Measurements from ENCODE around the gene DNAJC11.
"Not testable (repeated sequence)": the region's sequence is repeated elsewhere in the genome, so short reads cannot be mapped to it uniquely, and the experiment has no call there.

DNAJC11 gene

DNA sequence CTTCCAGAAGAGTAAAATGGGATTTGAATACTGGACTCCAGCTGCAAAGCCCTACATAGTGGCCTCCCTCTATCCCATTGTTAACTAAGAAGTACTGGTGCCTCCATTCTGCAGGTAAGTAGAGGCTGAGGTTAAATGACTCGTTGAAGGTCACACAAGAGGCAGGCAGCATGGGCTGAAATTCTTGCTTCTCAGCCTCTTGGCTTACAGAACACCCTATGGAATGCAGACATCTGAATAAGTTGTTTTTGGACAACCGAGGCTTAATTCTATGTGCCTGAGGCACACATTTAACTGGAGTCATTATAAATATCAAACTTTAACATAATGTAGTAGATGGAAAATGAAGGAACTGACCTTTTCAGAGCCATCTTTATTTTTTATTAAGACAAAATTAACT lies 5.7 kb downstream of the DNAJC11 start:
- no peak for DNase-seq

DNA sequence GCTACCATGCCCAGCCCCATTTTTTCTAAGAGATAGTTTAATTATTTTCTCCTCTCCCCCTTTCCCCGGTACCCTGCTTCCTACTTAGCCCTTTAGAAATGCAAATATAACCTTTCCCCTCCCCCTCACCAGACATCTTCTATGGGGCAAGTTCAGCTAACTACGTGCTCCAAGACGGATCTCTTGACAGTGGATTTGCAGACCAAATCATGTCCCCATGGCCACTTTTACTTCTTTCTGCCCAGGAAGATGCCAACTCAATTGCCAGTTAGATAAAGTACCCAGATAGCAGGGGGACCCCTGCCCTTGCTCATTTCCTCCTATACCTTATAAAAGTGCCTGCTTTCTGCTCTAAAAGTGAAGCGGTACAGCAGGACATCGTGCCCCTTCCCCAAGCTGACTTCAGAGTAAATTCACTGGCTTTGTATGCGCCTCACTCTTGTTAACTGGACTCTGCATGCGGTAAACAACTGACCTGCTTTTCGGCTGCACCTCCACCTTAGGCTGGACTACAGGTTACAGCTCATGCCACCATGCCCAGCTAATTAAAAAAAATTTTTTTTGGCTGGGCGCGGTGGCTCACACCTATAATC lies 7.4 kb downstream of the DNAJC11 start:
- DNase-seq, result no peak

DNA sequence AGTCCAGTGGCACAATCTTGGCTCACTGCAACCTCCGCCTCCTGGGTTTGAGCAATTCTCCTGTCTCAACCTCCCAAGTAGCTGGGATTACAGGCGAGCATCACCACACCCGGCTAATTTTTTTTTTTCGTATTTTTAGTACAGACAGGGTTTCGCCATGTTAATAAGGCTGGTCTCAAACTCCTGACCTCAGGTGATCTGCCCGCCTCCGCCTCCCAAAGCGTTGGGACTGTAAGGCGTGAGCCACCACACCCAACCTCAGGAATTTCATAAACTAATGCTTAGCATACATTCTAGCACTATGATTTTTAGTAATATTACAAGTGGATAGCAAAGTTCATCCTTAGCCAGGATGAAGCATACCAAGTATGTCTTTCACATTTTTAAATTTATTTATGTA lies 8.7 kb downstream of the DNAJC11 start:
- no peak for DNase-seq

DNA sequence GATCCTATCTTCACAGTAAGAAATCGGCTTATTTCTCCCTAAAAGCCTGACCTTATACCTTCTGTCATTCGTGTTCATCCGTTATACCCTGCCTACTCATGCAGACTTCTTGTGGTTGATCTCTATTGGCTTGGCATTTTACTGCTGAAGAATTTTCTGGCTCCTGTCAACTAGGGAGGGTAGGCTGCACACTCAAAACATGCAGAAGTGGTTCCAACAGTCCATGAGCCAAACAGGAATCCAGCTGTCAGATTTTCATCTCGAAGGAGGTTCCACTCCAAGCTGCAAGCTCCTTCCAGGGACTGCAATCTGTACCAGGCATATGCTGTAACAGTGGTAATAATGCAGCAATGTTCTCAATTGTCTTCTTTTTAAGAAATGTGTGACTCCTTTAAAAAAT lies 10.1 kb downstream of the DNAJC11 start:
- DNase-seq, result no peak

DNA sequence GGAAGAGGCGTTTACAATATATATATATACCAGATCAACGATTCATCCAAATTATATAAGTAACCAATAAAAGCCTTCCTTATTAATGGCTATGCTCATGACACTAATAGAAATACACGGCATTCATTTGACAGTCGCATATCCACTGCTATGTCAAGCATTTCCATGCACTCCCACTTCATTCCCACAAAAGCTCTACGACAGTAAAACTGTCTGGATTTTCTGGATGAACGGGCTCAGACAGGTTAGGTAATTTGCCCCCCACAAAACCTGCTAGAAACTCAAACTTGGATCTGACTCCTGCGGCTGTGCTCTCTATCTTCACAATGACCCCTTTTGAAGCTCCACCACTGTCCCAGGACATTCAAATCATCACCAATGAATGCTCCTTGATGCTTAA lies 11.4 kb downstream of the DNAJC11 start:
- no peak for DNase-seq

DNA sequence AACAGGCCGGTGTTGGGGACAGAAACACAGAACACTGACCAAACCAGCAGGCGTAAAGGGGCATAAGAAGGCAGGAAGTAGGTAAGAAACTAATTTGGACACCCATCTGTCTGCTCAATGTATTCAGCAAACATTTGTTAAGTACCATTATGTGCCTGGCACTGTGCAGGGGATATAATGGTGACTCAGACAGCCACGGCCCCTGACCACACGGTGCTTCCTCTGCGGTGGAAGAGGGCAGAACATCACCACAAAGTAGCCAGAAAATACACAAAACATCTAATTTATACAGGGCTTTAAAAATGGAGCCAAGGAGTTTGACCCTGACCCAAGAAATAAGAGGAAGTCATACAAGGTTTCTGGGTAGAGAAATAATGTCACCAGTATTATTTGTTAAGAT lies 12.9 kb downstream of the DNAJC11 start:
- no peak for DNase-seq

DNA sequence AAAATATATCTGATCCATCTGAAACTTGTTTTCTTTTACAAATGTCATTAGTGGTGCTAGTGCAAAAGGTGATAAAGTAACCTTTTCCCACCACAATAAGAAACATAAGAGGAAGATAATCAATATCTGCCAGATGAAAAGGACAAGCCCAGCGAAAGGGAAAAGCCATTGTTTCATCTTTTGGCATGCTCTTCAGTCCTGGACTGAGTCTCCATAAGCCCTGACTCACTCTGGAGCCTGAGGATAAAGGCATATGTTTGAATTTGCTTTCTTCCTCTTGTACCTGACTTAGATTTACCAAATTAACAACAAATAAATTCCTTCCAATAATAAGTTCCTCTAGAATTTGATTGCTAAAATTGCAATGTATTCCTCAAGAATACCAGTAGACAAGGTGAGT lies 13.6 kb downstream of the DNAJC11 start:
- no peak for DNase-seq

DNA sequence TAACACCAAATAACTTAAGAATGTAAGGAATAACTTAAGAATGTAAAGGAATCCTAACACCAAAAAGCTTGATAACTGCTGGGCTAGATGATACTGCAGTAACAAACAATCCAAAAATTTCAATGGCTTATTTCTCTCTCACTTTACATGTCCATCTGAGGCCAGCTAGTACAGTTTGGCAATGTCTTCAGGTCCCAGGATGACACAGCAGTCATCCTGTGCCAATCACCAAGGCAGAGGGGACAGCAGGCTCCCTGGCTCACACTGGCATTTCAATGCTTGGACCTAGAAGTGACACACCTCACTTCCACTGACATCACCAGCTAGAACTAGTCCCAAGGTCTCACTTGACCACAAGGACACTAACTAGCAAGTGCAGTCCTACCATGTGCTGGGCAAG lies 15.3 kb downstream of the DNAJC11 start:
- DNase-seq, result no peak

DNA sequence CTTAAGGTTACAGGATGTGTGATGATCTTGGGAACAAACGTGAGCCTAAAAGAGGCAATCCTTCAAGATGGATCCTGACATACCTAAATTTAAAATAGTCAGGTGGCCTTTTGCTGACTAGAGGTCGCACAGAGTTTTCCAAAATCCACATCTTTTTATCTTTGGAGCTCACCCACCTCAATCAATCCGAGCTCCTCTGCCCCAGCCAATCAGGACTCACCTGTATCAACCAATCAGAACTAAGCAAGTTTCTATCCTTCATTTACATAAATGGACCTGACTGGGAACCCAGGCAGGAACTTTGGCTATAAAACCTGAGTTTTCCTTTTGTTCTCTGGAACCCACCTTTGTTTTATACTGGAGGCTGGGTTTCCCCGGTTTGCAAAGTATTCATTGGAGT lies 16.2 kb downstream of the DNAJC11 start:
- no peak for DNase-seq

DNA sequence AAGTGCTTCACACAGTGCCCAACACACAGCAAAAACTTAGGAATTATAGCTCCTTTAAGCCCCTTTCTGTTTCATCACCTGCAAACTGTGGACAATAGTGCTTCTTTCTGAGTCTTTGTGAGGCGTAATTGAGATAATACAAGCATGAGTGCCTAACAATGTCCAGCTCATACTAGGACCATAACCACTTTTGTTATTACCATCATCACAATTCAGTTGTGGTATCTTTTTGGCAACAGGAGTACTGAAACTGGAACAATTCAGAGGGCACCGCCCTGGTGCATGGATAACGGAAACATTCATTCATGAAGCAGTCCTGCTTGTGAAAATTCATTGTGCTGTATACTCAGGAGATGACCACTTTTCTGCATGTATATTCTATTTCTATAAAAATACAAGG lies 18.2 kb downstream of the DNAJC11 start:
- DNase-seq, result no peak

DNA sequence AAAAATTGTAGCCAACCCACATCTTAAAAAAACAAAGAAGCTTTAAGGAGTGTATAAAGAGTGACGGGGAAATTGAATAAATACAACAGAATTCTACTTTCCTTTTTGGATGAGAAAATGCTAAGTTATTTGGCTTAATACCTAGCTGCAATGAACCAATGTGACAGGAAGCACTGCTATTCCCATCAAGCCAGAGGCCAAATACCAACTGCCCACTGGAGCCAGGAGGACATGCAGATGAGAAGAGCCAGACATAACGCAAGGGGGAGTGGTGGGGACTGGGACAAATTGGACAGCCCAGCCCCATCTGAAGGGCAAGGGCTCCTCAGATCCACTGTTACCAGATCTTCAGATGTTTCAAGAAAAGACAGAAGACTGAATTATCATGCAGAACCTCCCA lies 25.7 kb downstream of the DNAJC11 start:
- no peak for DNase-seq

DNA sequence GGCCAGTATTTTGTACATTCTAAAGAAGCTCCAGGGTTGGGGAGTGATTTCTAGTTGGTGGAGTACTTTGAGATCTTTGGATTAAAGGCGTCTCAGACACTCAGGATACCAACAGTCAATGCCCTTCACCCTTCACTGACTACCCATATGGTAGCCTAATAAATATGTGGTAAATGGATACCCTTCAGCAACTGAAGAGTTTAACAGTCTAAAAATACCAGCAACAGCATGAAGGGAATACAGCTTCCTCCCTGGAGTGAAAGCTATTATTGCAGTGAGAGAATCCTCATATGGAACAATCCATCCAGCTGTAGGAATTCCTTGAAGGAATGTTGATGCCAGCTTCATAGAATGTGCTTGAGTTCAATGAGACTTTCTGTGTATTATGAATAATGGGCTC lies 26.8 kb downstream of the DNAJC11 start:
- DNase-seq, result no peak

DNA sequence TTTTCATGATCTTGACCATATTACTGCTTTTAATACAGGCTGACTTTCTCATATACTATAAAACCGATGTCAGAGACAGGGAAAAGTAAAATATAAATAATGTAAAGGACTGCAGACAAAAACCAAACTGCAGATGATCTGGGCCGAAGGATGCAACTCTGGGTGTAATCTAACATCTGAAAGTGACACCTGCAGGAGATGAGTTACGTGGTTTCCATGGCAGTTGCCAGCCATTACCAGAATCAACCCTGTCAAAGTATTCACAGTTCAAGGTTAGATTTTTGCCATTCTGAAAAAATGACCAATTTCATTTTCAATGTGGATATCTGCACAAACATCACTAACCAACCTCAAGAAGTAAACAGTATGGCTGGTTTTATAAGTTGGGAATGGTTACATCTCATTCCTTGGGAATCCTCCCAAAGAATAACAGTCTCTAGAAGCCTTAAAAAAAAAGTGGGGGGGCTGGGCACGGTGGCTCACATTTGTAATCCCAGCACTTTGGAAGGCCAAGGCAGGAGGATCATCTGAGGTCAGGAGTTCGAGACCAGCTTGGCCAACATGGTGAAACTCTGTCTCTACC lies 27.7 kb downstream of the DNAJC11 start:
- DNase-seq, result no peak

DNA sequence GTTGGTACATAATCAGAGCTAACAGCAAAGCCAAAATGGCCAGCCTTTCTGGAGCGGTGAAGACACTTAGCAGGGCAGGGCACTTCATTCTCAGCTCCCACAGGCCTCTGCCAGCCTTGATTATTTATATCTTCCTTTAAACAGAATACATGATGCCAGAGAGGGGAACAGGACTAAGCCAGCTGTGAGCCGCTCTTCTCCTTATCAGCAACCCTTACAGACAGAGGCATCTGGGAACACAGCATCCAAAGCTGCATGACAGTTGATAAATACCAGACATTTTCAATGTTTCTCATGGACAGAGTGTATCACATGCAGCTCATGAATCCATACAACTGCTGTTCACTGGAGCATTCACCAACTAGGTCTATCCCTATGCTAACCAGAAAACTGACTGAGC lies 29.1 kb downstream of the DNAJC11 start:
- no peak for DNase-seq

DNA sequence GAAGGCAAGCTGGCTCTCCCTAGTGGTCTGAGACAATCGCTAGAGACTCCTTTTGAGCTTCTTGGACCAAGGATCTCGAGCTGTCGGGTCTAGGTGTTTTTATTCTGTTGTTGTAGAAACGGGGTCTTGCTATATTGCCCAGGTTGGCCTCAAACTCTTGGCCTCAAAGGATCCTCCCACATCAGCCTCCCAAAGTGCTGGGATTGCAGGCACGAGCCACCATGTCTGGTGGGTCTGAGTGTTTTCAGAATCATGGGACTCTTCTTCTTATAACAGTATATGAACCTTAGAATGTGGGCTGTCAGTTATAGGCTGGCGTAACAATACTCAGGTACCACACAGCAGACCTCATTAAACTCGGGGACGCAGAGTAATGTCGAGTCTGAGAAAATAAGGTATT lies 33.1 kb downstream of the DNAJC11 start:
- no peak for DNase-seq

DNA sequence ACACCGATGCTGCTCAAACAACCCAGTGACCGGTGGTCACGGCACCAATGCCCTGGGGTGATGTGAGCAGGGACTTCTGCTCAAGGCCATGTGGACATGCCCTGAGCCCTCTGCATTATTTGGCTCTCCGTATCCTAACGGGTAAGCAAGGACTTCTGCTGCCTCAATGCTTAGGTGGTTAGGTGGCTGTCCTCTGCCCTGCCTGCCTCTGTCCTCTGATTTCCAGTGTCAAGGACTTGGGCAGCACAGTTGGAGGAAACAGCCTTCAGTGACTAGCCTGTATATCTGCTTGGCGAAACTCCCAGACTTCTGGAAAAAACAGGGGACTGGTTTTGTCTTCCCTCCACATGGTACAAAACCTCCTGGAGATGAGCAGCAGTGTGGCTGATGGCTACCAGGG lies 34.5 kb downstream of the DNAJC11 start:
- no peak for DNase-seq

DNA sequence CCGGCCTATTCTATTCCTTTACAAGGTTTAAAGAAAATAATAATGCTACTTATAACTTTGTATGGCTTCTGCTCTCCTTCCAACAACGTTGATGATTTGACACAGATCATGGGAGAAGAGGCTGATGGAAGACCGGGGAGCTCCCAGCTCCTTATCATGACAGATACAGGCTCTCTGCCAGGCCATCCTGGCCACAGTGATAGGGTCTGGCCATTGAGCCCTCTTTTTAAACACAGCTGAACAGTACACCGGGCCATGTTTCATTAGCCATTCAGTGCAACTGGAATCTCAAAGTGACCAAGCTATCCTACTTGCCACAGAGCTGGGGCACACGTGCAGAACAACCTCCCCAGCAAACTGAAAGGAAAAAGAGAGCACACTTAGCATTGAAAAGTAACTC lies 34.9 kb downstream of the DNAJC11 start:
- DNase-seq, result no peak

DNA sequence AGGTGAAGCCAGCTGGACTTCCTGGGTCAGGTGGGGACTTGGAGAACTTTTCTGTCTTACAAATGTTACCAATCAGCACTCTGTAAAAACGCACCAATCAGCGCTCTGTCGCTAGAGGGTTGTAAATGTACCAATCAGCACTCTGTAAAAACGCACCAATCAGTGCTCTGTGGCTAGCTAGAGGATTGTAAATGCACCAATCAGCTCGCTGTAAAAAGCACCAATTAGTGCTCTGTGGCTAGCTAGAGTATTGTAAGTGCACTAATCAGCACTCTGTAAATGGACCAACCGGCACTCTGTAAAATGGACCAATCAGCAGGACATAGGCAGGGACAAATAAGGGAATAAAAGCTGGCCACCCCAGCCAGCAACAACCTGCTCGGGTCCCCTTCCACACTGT lies 39.1 kb downstream of the DNAJC11 start:
- not testable (repeated sequence) for DNase-seq

DNA sequence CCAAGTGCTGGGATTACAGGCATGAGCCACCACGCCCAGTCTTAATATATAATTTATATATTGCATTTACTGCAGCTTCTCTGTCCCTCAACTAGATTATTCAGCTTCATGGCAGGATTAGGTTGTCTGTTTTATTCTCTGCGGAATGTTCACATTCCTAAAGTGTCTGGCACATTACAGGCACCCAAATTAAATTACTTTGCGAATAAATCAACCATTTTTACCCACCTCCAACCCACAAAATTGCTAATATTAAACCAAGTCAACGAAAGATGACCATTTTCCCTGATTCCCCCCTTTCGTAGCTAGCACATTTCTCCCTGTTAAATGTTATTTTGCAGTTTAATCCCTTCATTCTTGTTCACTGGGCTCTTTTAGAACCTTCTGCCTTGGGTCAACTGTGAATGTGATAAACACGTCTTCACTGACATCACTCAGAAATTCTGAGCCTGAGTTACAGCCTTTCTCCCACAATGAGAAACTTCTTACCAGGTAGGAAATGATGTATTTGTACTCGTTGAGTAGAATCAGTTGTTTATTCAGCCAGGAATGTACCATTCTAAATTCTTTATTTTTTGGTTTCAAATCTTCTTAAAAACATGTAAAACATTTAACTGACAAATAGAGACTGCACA lies 41.1 kb downstream of the DNAJC11 start:
- no peak for DNase-seq

DNA sequence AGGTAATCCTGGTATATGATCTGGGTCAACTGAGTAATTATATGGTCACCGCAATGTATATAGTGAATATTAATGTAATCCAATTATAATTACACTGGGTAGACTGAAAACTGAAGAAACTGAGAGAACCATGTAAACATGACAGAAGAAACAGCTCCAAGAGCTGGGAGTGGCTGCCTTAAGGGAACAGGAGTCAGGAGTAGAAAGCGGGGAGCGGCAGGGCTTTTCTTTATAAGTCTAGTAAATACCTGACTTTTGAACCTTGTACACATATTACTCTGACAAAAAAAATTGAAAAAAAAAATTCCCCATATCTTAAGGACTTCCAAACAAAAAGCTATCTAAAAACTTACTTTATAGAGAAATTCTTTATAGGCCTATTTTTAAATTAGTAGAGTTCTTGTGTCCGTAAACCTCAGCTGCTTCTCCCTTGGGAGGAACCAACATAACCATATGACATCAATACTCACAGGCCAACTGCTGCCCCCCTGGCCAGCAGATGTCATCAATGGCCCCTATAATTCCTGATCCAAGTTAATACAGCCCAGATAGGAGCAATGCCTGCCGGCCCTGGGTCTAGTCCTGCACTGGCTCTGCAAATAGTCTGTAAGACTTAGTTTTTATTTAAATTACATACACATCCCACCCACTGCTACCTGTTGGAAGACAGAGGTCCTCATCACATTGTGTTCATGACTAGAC lies 43.1 kb downstream of the DNAJC11 start:
- no peak for DNase-seq

DNA sequence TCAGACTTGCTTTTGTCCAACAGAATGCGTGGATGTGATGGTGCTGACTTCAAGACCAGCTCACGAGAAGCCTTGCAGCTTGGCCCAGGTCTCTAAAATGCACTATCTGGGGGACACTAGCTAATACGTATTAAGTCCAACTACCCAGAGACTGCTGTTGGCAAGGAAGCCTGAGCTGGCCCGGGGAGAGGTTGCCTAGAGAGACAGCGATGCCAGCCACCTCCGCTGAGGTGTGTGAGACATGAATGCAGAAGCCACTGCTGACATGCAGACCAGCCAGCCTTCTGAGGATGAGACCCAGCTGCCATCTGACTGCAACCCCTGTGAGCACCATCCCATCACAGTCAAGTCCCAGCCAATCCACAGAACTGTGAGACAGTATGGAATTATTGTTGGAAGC lies 44.5 kb downstream of the DNAJC11 start:
- no peak for DNase-seq

DNA sequence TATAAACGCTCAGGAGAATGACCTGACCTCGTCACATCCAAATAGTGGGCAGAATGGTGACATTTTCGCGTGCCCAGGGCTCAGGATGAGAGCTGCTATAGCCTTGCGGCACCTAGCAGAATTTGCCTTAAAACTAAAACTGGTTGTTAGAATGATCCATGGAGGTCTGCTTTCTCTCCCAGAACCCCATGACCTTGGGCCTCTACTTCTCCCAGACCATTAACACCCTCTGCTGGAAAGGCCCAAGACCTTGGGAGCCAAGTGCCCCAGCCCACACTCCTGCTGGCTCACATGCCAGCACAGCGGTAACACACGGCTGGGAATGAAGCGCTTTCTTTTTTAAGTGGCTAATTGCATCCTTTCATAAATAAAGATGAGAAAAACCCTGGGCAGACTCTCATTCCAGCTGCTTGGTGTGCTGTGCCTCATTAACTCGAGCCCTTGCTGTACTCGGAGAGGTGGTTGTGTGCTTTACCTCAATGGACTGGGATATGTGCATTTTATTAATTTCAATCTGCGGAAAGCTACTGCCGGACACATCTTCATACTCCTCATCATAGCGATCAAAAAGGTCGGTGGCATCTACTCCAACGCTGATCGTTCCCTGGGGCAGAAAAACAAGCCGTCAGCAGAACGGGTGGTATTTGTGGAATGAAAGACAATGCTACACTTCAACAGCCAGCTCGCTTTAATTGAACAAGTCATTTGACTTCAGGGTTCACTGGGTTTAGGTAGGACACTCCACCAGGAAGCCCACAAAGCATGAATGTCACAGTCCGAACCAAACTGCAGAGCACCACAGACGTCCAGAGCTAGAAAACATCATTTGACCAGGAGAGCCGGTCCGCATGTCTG lies 48.0 kb downstream of the DNAJC11 start:
- DNase-seq, result no peak

DNA sequence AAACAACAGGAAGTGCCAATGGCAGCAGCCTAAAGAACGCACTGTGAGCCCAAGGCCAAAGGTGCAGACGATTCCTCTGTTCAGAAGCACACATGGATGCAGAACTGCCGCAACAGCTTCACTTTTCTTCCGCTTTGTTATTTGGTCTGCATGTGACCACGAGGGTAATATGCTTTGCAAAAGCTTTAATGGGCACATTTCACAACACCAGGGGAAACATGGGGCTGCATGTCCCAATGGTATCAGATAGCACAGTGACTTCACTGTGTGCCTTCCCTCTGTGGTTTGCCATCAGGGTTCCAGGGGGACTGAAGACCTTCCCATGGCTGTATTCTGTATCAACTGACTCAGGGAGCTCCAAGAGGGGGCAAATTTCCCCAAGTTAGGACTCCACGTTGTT lies 48.6 kb downstream of the DNAJC11 start:
- no peak for DNase-seq

Measured in NCI-H187 (cell line).